Suppressor macrophage treated with lipopolysaccharide for 4 hours (primary cell): Measurements from ENCODE around the gene ANKRD11.
"Not testable (repeated sequence)": the region's sequence is repeated elsewhere in the genome, so short reads cannot be mapped to it uniquely, and the experiment has no call there.

Experiments used
- DNase-seq: peaks from one replicate; pipeline ENCODE4 v3.0.0-alpha.2; 2020

ANKRD11 gene

DNA sequence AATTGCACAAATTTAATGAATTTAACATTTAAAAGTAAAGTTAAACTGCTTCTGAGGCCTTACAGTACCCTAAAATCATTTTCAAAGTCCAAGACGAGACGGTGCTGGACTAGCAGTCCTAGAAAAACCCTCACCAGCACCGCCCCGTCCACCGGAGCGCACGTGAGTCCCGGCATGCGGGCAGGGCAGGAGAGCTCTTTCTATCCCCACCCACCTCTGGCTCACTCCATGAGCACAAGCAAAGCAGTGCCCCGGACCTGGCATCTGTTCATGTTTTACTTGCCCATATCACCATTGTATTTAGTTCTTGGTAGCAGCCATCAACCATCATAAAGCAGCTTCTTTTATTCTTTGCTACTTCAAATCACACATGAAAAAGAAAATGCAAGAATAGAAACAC lies 41.7 kb downstream of the ANKRD11 start:
- DNase-seq = no peak

- DNase-seq = no peak
Measured at GRCh38 chr16:89446975-89447293, 43.4 kb downstream of the ANKRD11 start.

- peak; percentile 33 for DNase-seq
Measured at GRCh38 chr16:89446136-89446974, 44.0 kb downstream of the ANKRD11 start.

- no peak for DNase-seq
Measured at GRCh38 chr16:89445166-89445565, 45.2 kb downstream of the ANKRD11 start.

DNA sequence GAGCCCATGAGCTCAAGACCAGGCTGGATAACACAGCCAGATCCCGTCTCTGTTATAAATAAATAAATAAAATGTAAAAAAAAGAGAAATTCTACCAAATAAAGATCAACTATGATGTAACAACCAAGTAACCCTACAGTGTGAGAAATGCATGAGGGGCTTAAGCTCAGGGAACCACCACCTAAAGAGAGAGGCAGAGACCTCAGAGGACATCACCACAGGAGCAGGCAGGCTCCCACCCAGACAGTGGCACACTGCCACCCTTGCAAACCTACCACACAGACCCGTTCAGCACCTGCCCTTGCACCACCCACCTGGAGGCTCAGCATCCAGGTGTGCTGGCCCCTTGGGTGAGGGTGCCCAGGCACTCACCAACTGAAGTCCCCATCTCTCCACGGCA lies 45.6 kb downstream of the ANKRD11 start:
- no peak for DNase-seq

GRCh38 chr16:89444151-89444723 lies 46.1 kb downstream of the ANKRD11 start:
- DNase-seq = no peak

DNA sequence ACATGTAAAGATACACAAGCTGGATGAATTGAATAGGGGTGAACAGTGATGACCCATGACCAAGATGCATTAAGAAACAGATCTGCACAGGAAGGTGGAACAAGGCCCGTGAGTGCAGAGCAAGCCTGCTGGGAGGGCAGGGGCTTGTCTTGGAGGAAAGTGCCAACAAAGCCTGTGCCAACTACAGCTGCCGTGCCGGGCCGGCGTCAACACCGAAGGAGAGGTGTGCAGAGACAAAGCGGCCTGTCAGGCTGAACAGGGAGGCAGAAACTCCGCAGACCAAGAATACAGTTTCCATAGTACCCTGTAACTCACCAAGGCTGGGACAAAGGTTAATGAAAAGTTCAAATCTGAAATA lies 46.7 kb downstream of the ANKRD11 start:
- no peak for DNase-seq

- DNase-seq = no peak
Measured at GRCh38 chr16:89442990-89443726, 47.2 kb downstream of the ANKRD11 start.

- no peak for DNase-seq
Measured at GRCh38 chr16:89442588-89442987, 47.8 kb downstream of the ANKRD11 start.

- DNase-seq = no peak
Measured at GRCh38 chr16:89439659-89440058, 50.7 kb downstream of the ANKRD11 start.

GRCh38 chr16:89437991-89438390 lies 52.4 kb downstream of the ANKRD11 start:
- DNase-seq = no peak

DNA sequence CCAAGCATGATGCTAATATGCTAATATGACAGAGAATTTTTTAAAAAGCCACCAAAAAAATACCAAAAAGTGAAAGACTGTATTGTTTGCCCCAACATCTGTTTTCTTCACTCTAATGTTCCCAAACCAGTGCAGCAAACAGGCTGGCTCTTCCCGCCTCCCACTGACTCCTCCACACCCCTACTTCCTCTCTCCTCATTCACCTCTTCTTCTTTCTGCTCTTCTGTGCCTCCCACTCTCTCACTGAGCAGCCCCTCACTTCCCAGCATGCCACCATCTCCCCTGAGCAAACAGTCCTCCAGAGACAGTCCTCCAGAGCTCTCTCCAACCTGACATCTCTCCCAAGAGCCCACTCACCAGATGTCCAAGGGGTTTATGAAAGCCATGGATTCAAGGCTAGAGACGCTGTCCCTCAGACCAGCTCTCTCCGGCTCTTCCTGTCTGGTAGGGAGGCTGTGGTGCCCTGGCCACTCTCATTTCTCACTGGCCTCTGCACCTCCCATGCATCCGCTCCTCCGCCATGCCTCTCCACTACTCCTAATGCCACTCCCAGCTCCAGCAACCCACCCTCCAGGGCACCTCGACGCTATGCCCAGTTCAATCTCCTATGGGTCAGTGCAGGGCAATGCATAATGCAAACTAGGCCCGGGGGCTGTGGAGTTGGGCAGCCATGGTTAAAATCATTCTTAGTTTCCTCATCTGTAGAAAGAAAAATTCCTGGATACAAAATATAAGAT lies 52.9 kb downstream of the ANKRD11 start:
- DNase-seq = no peak

GRCh38 chr16:89436366-89436765 lies 54.0 kb downstream of the ANKRD11 start:
- peak; percentile 69 for DNase-seq

DNA sequence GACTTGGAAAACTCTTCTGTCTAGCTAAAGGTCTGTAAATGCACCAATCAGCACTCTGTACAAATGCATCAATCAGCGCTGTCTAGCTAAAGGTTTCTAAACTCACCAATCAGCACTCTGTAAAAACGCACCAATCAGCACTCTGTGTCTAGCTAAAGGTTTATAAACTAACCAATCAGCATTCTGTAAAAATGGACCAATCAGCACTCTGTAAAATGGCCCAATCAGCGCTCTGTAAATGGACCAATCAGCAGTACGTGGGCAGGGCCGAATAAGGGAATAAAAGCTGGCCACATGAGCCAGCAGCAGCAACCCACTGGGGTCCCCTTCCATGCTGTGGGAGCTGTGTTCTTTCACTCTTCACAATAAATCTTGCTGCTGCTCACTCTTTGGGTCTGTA lies 55.3 kb downstream of the ANKRD11 start:
- not testable (repeated sequence) for DNase-seq

DNA sequence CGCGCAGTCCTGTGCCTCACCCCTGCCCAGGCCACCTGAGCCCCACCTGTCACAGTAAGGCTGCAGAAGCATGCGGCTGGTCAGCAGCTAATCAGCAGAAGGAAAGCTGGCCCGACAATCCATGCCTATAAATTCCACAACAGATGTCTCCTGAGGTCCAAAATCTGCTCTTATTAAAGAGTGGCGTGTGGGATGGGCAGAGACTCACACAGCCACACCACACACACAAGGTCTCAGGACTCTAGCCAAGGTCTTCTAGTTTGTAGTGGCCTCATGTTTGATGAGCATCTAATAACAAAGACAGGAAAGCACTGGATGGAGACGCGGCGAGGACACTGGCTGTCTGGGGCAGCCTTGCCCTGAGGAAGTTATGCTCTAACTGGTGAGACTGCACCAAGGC lies 55.9 kb downstream of the ANKRD11 start:
- DNase-seq = no peak

DNA sequence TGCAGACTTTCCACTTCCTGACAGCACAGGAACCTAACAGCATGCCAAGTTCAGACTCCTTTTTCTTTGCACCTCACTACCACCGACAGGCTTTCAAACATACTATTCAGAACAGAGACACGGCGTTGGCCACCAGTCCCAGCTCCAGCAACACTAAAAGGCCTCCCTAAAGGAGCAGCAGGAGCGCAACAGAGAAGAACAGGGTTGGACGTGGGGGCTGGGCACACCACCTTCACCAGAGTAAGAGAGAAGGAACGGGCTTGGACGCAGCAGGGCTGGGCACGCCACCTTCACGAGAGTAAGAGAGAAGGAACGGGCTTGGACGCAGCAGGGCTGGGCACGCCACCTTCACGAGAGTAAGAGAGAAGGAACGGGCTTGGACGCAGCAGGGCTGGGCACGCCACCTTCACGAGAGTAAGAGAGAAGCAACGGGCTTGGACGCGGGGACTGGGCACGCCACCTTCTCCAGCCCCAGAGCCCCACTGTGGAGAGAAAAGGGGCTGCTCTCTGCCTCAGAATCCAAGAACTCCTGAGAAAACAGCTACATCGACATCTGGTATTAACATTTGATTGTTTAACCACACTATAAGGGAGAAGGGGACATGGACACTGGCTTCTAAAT lies 56.9 kb downstream of the ANKRD11 start:
- not testable (repeated sequence) for DNase-seq

- DNase-seq = no peak
Measured at GRCh38 chr16:89431630-89432029, 58.7 kb downstream of the ANKRD11 start.

DNA sequence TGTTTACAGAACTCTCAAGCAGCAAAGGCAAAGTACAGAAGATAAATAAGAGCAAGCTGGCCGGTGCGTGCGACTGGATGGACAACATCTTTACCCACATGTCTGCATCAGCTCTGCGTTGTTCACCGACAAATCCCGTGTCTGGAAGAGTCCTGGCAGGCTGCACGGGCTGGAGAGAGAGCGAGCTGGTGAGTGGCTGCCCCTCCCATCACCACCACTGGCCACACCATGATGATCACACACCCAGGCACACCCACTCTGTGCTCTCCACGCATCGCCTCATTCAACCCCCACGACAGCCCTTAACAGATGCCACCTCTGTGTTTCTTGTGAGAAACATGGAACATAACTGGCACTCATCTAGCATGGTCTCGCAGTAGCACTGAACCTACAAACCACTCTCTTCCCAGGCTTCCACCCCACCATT lies 59.2 kb downstream of the ANKRD11 start:
- DNase-seq = no peak

- DNase-seq = no peak
Measured at GRCh38 chr16:89430436-89431157, 59.8 kb downstream of the ANKRD11 start.

DNA sequence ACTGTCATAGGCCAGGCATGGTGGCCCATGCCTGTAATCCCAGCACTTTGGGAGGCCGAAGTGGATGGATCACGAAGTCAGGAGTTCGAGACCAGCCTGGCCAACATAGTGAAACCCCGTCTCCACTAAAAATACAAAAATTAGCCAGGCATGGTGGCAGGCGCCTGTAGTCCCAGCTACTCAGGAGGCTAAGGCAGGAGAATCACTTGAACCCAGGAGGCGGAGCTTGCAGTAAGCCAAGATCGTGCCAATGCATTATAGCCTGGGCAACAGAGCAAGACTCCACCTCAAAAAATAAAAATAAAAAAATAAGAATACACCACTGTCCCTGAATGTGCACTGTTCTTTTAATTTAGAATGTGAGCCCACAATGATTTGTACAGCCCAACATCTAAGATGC lies 61.8 kb downstream of the ANKRD11 start:
- DNase-seq = not testable (repeated sequence)

DNA sequence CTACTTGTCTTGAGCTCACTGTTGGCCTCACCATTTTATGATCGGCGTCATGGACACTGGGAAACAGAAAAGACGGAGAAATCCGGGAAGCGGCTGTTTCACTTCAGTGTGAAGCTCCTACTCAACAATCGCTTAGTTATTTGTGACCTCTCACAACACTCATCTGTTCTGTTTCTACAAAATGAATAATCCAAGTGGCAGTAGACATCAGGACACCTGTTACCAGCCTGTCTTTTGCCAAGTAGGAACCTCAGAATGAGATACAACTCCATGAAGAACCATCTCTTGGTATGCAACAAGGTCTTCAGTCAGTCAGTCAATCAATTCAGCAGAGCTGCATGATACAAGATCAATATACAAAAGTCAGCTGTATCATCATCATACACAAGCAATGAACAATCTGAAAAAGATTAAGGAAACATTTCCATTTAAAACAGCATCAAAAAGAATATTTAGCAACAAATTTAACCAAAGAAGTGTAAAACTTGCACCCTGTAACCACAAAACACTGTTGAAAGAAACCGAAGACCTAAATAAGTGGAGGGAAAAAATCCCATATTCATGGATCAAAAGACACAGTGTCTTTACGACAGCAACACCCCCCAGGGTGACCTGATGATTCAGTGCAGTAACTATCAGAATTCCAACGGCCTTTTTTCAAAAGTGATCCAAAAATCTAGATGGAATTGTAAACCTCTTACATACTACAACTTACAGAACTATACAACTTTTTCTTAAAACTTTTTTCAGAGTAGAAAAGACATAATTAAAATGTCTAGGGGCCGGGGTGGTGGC lies 63.4 kb downstream of the ANKRD11 start:
- no peak for DNase-seq
